HG03565 (cell line): Measurements from ENCODE around the gene PGF.
"Not testable (repeated sequence)": the region's sequence is repeated elsewhere in the genome, so short reads cannot be mapped to it uniquely, and the experiment has no call there.

Experiments
- ATAC-seq: cut with Tn5 transposase; IDR thresholded peaks from one replicate; pipeline ENCODE4 v1.9.1; 2021; ENCODE audit warnings: mild to moderate bottlenecking, moderate library complexity; ENCODE audit not compliant: unreplicated experiment

PGF gene

DNA sequence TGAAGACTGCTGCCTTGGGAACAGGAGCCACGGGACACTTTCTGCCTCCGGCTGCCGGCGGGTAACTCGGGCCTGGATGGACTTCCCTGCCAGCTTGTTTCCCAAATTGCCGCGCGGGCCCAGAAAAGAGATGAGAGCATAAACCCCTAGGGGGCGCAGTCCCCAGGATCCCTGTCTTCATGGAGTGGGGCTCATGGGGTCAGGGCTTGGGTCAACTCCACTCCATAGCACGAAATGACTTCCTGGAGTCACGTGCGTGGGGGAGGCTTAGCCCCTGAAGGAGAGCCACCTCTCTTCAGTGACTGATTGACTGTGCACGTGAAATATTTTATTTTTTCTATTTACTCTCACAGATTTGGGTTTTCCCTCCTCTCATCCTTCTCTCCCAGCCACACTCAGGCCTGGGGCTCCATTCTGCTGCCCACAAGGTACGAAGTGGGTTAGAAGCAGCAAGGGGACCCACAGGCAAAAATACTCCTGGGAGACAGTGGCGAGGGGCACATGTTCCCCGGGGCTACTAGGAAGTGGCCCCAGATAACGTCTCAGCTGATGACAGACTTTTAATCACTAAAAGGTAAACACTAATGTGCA, 10.0 kb downstream of the PGF start:
- no peak for ATAC-seq

DNA sequence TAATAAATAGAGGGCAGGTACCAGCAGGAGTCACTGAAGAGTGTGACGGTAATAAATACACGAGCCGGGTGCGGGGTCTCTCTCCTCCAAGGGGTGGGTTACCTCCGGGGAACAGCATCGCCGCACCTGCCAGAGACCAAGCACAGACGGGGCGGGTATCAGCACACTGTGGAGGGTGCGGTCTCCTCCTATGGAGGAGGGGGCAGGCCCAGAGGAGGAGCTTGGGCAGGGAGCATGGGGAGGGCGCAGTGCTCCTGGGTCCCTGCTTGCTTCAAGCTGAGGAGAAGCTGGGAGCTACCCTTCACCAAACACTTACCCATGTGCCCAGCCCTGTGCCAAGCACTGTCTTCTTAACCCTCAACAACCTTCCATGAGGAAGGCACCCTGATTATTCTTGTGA, 12.8 kb downstream of the PGF start:
- no peak for ATAC-seq

DNA sequence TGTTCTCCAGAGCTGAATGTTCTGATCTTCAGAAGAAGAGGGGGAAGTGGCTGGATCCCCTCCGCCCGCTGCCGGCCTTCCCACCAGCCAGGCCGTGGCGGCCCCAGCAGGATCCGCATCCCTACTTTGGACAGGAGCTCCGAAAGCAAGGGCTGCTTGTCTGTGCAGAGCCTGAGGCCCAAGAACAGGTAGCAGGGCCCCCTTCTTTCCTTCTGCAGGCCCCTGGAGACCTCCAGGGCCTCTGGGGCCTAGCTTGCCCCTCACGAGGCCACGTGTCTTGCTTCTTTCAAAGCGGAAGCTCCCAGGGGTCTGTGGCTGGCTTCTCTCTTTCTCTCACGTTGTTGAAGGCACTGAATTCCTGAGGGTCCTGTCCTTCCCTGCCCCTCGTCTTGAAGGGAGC, 13.2 kb downstream of the PGF start:
- ATAC-seq = no peak

- no peak for ATAC-seq
Measured at GRCh38 chr14:74941676-74942097, 13.7 kb downstream of the PGF start.

DNA sequence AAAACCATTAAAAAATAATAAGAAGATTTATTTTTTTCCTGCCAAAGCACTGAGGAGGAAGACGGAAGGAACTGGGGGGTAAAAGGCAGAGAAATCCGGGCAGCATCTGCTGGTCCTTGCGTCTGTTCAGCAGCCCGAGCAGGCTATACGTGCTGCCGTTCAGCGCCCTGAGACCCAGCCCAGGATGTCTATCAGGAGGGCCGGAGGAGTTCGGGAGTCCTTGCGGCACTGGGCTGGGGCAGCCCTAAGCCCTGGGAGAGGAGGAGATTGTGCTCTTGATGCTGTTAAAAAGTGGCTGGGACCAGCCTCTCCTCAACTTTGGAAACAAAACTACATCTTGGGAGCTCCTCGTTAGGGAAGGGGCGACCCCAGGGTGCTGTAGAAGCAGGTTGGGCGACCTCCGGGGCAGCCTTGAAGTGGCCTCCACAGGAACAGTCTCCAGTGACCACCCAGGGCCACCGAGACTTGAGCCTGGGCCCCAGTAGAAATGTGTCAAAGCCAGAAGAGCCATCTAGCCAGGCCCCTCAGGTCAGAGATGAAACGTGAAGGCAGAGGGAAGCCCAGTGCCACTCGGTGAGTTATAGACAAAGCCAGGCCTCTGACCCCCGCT, 14.3 kb downstream of the PGF start:
- no peak for ATAC-seq

DNA sequence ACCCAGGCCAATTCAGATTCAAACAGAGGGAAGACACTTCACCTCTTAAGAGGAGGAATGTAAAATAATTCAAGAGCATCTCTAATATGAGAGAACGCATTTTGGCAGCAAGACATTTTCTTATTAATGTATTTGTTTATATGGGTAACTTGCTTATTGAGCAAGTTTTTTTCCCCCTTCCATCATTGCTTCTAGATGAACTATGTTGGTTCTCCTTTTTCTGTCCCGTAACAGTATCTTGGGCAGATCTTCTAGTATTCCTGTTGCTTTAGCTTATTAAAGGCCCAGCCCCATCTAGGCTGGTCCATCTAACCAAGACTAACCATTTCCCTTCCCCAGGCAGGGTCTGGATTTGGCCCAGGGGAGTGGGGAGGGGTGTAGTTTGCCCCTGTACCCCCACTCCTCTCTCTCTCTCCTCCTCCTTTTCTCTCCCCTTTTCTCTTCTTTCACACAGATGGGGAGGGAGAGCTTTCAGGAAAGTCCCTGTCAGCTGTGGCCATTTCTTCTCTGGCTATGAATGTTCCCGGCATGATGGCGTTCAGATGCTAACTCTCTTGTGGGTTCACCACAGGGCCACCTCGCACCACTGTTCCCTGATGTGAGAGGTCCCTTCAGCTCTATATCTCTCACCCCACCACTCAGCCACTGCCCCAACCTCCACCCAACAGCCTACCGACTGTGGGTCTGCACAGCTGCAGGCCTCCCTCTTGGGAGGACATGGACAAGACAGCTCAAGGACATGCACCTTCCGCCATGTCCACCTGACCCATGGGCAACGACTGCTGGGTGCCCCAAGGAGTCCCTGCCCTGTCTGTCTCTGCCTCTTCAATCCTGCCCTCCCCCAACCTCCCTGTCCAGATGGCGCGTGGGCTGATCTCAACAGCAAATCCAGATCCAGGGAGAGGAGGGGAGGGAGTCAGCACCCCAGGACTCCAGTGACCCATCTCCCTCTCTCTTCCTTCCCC, 16.6 kb downstream of the PGF start:
- ATAC-seq = no peak

DNA sequence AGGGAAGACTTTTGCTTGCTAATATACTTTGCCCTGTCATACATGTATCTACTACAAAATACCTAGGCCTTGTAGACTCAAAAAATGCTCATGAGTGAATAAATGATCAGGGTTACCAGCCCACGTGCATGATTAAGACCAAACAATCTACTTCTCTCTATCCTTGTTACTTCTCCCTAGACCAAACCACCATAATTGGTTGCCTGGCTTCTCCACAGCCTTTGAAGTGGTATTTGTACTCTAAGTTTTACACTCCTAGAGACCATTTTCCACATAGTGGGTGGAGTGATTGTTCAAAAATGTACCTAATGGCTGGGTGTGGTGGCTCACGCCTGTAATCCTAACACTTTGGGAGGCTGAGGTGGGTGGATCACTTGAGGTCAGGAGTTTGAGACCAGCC, 18.2 kb downstream of the PGF start:
- ATAC-seq = no peak

GRCh38 chr14:74936731-74937130, 18.7 kb downstream of the PGF start:
- no peak for ATAC-seq

- ATAC-seq = no peak
Measured at GRCh38 chr14:74936151-74936550, 19.2 kb downstream of the PGF start.

GRCh38 chr14:74935360-74935680, 20.1 kb downstream of the PGF start:
- ATAC-seq = no peak

DNA sequence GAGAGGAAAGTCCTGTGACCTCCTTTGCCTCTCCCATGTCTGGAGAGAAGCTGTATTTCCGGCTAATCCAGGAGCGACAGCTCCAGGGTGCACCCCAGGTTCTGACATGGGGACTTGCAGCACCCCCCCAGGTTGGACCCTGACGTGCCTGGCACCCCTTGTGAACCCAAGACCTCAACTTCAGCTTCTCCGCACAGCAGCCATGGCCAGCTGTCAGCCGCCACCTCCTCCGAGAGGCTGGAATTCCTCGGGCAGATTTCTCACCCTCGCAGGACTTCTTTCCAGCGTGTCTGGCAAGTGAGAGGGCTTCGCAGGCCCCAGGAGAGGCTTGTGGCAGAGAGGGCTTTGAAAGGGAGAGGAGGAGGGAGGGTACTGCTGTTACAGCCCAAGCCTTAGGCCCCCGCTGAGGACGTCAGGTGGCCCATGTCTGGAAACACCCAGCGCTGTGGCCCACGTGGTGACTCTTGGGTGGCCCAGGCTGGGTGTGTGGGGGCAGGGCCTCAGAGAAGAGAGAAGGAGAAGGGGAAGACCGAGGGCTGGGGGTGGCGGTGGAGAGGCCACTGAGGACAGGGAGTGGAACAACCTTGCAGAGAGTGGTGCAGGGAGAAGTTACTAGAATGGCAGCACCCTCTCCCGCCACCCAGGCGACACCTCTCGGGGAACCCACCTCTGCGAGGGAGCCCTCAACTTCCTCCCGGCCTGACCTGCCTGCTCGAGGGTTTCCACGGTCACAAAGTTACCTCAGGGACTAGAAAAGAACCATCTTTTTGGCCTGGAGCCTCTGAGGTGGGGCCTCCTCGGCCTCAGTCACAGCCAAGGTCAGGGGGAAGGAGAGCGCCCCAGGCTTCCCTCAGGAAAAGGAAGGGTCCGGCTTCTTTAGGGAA, 20.7 kb downstream of the PGF start:
- no peak for ATAC-seq

GRCh38 chr14:74934041-74934440, 21.4 kb downstream of the PGF start:
- ATAC-seq = no peak

GRCh38 chr14:74932936-74933335, 22.5 kb downstream of the PGF start:
- ATAC-seq = not testable (repeated sequence)

DNA sequence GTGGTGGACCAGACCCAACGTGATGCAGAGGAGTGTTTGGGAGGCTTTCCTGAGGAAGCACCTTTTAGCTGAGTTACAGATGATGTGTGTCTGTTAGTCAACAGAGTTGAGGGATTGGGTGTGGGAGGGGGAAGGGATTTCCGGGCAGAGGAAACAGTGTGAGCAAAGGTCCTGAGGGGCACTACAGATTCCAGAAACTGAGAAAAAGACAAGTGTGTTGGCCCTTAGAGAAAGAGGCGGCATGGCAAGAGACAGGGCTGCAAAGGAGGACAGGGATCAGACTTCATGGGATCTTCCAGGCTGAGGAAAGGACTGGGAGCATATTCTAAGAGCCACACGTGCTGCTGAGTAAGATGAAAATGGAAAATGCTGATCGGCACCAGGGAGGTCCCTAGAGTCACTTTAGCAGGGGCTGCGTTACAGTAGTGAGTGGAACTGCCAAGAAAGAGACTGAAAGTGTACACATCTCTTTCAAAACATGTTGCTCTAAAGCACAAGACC, 22.9 kb downstream of the PGF start:
- no peak for ATAC-seq

DNA sequence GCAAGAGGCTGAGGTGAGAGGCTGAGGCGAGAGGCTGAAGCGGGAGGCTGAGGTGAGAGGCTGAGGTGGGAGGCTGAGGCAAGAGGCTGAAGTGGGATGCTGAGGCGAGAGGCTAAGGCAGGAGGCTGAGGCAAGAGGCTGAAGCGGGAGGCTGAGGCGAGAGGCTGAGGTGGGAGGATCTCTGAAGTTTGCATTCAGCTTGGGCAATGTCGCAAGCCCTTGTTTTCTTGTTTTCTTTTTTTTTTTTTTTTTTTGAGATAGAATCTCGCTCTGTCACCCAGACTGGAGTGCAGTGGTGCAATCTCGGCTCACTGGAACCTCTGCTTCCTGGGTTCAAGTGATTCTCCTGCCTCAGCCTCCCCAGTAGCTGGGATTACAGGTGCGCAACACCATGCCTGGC, 23.7 kb downstream of the PGF start:
- not testable (repeated sequence) for ATAC-seq

GRCh38 chr14:74929242-74929641, 26.2 kb downstream of the PGF start:
- no peak for ATAC-seq

DNA sequence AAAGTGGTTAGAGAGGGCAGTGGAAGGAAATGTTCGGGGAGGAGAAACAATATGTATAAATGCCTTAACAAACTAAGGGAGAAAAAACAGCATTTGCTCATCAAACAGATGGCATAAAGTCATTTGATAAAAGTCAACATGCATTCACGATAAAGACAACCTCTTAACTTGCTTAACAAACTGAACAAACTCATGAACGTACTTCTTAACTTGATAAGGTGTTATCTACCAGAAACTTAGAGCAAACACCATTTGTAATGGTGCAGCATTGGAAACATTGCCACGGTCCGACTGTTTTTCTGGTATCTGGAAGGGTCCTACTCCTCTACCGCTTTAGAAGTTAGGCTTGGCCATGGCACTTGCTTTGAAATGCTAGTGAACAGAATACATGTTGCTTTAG, 28.2 kb downstream of the PGF start:
- ATAC-seq = no peak

DNA sequence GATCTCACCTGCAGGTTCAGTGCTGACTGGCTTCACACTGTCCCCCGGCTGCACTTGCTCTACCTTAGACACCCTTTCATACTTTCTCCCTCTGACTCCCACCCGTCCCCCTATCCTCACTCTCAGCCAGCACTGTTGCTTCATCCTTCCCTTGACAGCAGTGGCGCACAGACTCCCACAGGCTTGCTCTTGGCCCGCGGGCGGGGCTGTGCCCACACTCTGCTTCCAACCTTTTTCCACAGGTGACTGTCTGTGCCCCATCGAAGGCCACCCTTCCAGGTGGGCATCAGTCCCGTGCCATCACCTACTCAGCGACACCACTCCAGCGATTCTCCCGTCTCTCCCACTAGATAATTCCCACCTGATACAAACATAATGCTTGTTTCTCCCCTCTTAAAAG, 31.3 kb downstream of the PGF start:
- ATAC-seq = no peak

DNA sequence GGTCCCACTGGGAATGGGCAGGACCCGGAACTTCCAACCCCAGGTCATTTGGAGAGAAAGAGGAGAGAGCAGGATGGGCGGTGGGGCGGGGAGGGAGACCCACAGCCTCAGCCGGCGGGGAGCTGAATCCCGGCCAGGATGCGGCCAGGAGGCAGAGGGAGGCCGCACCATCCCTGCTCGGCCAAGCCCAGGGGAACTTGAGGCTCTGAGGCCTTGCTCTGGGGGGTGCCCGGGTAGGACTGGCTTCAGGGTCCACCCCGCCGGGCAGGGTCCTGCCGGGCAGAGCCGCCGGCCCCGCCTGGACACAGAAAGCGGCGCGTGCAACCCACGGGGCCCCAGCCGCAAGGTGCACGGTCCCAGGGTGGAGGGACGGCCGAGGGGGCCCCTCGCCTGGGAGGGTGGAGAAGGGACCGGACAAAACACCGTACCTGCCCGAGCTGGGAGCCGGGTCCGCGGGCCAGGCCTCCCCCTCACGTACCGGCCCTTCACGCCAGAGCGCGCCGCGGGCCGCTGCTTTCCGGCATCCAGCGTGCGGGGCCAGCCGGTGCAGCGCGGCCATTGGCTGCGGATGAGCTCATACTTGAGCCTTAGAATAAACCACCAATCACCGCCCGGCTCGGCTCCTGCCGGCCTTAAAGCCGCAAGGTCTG, 32.5 kb downstream of the PGF start, which contains the start of gene RPS6KL1:
Gene RPS6KL1, minus strand, starts transcription at position 509 of the 650 bp plus-strand sequence. CDS start 1,719 bp downstream, outside the sequence.
- ATAC-seq = peak; percentile 79
